ENCODE data around the gene ALOXE3.

The ALOXE3 gene

DNA sequence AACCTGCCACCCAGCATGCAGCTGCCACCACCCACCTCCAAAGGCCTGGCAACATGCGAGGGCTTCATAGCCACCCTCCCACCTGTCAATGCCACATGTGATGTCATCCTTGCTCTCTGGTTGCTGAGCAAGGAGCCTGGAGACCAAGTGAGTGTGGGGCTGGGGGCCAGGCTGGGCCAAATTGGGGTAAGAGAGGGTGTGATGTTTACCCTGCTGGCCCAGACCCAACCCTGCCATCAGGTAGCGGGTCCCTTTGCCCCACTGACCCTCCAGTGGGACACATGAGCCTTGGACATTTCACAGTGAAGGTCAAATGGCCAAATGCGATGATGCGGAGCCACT, 70.6 kb downstream of the ALOXE3 start:
- H3K27me3 ChIP-seq (ENCODE audit: insufficient read depth, low read length, poor library complexity, severe bottlenecking): no peaks in the 10 kb centered on the region
- H3K4me2 ChIP-seq (ENCODE audit: low read depth, low read length, poor library complexity, severe bottlenecking): no peak overlapping the region
- H4K20me1 ChIP-seq (ENCODE audit: insufficient read depth, low read length, poor library complexity, severe bottlenecking): no peaks in the 10 kb centered on the region
- no peaks in the 10 kb centered on the region for H3K79me2 ChIP-seq (ENCODE audit: insufficient read depth, low read length)
- no peak overlapping the region for H2AFZ ChIP-seq (ENCODE audit: low read length)
- H3F3A ChIP-seq (ENCODE audit: low read depth): no peaks in the 10 kb centered on the region
- no peak for TF ChIP-seq EZH2phosphoT487 (IDR thresholded peaks at IDR 0.05; ENCODE audit: borderline replicate concordance)
- TF ChIP-seq, protein P1, sequence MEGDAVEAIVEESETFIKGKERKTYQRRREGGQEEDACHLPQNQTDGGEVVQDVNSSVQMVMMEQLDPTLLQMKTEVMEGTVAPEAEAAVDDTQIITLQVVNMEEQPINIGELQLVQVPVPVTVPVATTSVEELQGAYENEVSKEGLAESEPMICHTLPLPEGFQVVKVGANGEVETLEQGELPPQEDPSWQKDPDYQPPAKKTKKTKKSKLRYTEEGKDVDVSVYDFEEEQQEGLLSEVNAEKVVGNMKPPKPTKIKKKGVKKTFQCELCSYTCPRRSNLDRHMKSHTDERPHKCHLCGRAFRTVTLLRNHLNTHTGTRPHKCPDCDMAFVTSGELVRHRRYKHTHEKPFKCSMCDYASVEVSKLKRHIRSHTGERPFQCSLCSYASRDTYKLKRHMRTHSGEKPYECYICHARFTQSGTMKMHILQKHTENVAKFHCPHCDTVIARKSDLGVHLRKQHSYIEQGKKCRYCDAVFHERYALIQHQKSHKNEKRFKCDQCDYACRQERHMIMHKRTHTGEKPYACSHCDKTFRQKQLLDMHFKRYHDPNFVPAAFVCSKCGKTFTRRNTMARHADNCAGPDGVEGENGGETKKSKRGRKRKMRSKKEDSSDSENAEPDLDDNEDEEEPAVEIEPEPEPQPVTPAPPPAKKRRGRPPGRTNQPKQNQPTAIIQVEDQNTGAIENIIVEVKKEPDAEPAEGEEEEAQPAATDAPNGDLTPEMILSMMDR (conservative IDR thresholded peaks at IDR 0.05; ENCODE audit: low read length): no peak
- no peaks in the 10 kb centered on the region for H3K9me3 ChIP-seq (ENCODE audit: insufficient read depth, low read depth, low read length)
- no peak overlapping the region for H3K9ac ChIP-seq (ENCODE audit: low read depth, low read length, poor library complexity, severe bottlenecking)
- no peaks in the 10 kb centered on the region for H3K9me2 ChIP-seq (replicated peaks; ENCODE audit: low read depth, low read length)
- no peak overlapping the region for H3K4me3 ChIP-seq (ENCODE audit: low read length, poor library complexity, severe bottlenecking)
- no peaks in the 10 kb centered on the region for H3K36me3 ChIP-seq (ENCODE audit: insufficient read depth, low read length)
- H3K4me1 ChIP-seq (ENCODE audit: insufficient read depth, low read length, poor library complexity, severe bottlenecking): no peaks in the 10 kb centered on the region

DNA sequence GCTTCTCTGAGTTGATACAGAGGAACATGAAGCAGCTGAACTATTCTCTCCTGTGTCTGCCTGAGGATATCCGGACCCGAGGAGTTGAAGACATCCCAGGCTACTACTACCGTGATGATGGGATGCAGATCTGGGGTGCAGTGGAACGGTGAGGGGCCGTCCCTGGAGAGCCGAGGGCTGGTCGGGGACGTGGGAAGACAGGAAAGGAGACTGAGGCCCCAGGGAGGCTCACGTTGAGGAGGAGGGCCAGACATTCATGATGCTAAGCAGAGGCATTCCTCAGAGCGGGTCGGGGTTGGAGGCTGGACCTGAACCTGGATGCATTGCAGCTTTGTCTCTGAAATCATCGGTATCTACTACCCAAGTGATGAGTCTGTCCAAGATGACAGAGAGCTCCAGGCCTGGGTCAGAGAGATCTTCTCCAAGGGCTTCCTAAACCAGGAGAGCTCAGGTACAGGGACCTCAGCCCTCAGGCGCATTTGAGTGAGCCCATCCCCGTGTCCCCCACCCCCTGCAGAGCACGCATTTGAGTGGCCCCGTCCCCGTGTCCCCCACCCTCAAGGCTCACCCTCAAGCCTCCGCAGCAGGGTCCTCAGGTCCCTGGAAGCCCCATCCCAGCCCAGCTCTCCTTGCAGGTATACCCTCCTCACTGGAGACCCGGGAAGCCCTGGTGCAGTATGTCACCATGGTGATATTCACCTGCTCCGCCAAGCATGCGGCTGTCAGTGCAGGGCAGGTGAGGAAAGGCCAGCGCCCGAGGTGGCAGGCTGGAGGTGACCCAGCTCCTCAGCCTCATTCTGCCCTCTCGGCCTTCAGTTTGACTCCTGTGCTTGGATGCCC, 71.2 kb downstream of the ALOXE3 start:
- H3K4me3 ChIP-seq (ENCODE audit: low read length, poor library complexity, severe bottlenecking): no peak overlapping the region
- H3K9me2 ChIP-seq (replicated peaks; ENCODE audit: low read depth, low read length): no peaks in the 10 kb centered on the region
- H3K79me2 ChIP-seq (ENCODE audit: insufficient read depth, low read length): no peaks in the 10 kb centered on the region
- H3K36me3 ChIP-seq (ENCODE audit: insufficient read depth, low read length): no peaks in the 10 kb centered on the region
- TF ChIP-seq, protein P1 (conservative IDR thresholded peaks at IDR 0.05; ENCODE audit: low read length): no peak
- TF ChIP-seq EZH2phosphoT487 (IDR thresholded peaks at IDR 0.05; ENCODE audit: borderline replicate concordance): no peak
- H3K4me1 ChIP-seq (ENCODE audit: insufficient read depth, low read length, poor library complexity, severe bottlenecking): no peaks in the 10 kb centered on the region
- no peaks in the 10 kb centered on the region for H4K20me1 ChIP-seq (ENCODE audit: insufficient read depth, low read length, poor library complexity, severe bottlenecking)
- H2AFZ ChIP-seq (ENCODE audit: low read length): no peak overlapping the region
- no peaks in the 10 kb centered on the region for H3K9me3 ChIP-seq (ENCODE audit: insufficient read depth, low read depth, low read length)
- no peaks in the 10 kb centered on the region for H3F3A ChIP-seq (ENCODE audit: low read depth)
- no peaks in the 10 kb centered on the region for H3K27me3 ChIP-seq (ENCODE audit: insufficient read depth, low read length, poor library complexity, severe bottlenecking)
- no peak overlapping the region for H3K4me2 ChIP-seq (ENCODE audit: low read depth, low read length, poor library complexity, severe bottlenecking)
- H3K9ac ChIP-seq (ENCODE audit: low read depth, low read length, poor library complexity, severe bottlenecking): no peak overlapping the region

DNA sequence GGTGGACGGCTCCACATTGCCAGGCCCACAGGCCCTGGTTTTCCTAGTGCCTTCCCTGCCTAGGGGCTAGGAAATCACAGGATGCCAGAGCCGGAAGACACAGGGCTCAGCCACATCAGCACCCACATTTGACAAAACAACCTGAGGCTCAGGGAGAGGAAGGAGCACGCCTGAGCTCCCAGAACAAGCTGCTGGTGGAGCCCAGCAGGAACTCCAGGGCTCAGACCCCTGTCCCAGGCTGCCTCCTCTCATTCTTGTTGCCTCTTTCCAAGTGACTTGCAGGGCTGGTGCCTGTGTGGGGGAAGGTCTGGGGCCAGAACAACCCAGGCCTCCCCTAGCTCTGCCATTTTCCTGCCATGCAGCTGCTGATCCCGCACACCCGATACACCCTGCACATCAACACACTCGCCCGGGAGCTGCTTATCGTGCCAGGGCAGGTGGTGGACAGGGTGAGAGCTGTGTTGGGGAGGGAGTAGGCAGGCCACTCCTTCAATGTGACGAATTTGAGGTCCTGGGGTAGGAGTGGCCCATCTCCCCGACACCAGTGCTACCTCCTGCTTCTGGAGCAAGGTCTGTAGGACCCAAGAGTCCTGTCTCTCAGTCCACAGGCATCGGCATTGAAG, 71.9 kb downstream of the ALOXE3 start:
- no peaks in the 10 kb centered on the region for H3K36me3 ChIP-seq (ENCODE audit: insufficient read depth, low read length)
- H3K4me3 ChIP-seq (ENCODE audit: low read length, poor library complexity, severe bottlenecking): no peak overlapping the region
- H3K4me2 ChIP-seq (ENCODE audit: low read depth, low read length, poor library complexity, severe bottlenecking): no peak overlapping the region
- H3K9me2 ChIP-seq (replicated peaks; ENCODE audit: low read depth, low read length): no peaks in the 10 kb centered on the region
- H3K4me1 ChIP-seq (ENCODE audit: insufficient read depth, low read length, poor library complexity, severe bottlenecking): no peaks in the 10 kb centered on the region
- no peaks in the 10 kb centered on the region for H3K27me3 ChIP-seq (ENCODE audit: insufficient read depth, low read length, poor library complexity, severe bottlenecking)
- TF ChIP-seq EZH2phosphoT487 (IDR thresholded peaks at IDR 0.05; ENCODE audit: borderline replicate concordance): no peak
- TF ChIP-seq, protein P1 (conservative IDR thresholded peaks at IDR 0.05; ENCODE audit: low read length): no peak
- H3K79me2 ChIP-seq (ENCODE audit: insufficient read depth, low read length): no peaks in the 10 kb centered on the region
- H3K9ac ChIP-seq (ENCODE audit: low read depth, low read length, poor library complexity, severe bottlenecking): no peak overlapping the region
- H4K20me1 ChIP-seq (ENCODE audit: insufficient read depth, low read length, poor library complexity, severe bottlenecking): no peaks in the 10 kb centered on the region
- H3F3A ChIP-seq (ENCODE audit: low read depth): no peaks in the 10 kb centered on the region
- no peaks in the 10 kb centered on the region for H3K9me3 ChIP-seq (ENCODE audit: insufficient read depth, low read depth, low read length)
- H2AFZ ChIP-seq (ENCODE audit: low read length): no peak overlapping the region
